Measurements from ENCODE around the gene SCN2B. TPM values are rescaled to one million over a fixed set of nuclear protein-coding genes. Genes with fewer than 3 reads are reported as not detected.

The SCN2B gene
- total and polyA plus RNA-seq, 10 donors = 0.02 to 0.15 (median 0.04) TPM; not detected in 4

GRCh38 chr11:118169300-118170140, 6.9 kb downstream of the SCN2B start:
- intact Hi-C loops (cut with DNase I; ENCODE audit: low total_unique reads) = no loop called here
- Histone ChIP-seq H3K27me3 (replicated peaks in 1 of 7) (peaks cover 0 to 69% (median 3%) of the 10 kb centered on the region in 7 donors), H3K4me3 (no peak overlapping the region), H3K4me1 (peaks cover 0 to 11% (median 7%) of the 10 kb centered on the region in 6 donors), H3K36me3 (no peaks in the 10 kb centered on the region), H3K9me3 (no peaks in the 10 kb centered on the region), H3K27ac (no peak overlapping the region)
- WGBS, 5 donors = 69 to 84% (median 78%) methylated on average over 6 to 7 of the region's 7 CpGs
- no peak for DNase-seq
- TF ChIP-seq POLR2A (IDR thresholded peaks at IDR 0.05) = no peak
- TF ChIP-seq POLR2AphosphoS5 (IDR thresholded peaks at IDR 0.05) = no peak
- no peak for TF ChIP-seq CTCF (IDR thresholded peaks at IDR 0.05 in 8 of 11, conservative IDR thresholded peaks at IDR 0.05 in 3 of 11)

GRCh38 chr11:118168751-118169150, 7.7 kb downstream of the SCN2B start:
- no peak overlapping the region for H3K27ac ChIP-seq
- no peak for DNase-seq
- 75 to 100% (median 83%) methylated on average over 3 of the region's 3 CpGs for WGBS, 5 donors
- intact Hi-C loops (cut with DNase I; ENCODE audit: low total_unique reads) = no loop called here
- no peak overlapping the region for H3K4me3 ChIP-seq
- H3K27me3 ChIP-seq (replicated peaks in 1 of 7) = peaks cover 0 to 74% (median 3%) of the 10 kb centered on the region in 7 donors
- no peak for TF ChIP-seq CTCF (IDR thresholded peaks at IDR 0.05 in 8 of 11, conservative IDR thresholded peaks at IDR 0.05 in 3 of 11)
- TF ChIP-seq POLR2A (IDR thresholded peaks at IDR 0.05) = no peak
- TF ChIP-seq POLR2AphosphoS5 (IDR thresholded peaks at IDR 0.05) = no peak
- H3K4me1 ChIP-seq = peaks cover 0 to 11% (median 7%) of the 10 kb centered on the region in 6 donors
- H3K9me3 ChIP-seq = no peaks in the 10 kb centered on the region
- H3K36me3 ChIP-seq = no peaks in the 10 kb centered on the region

- Histone ChIP-seq H3K36me3 (no peaks in the 10 kb centered on the region), H3K4me1 (peaks cover 0 to 11% (median 7%) of the 10 kb centered on the region in 6 donors), H3K27me3 (replicated peaks in 1 of 7) (peaks cover 0 to 78% (median 3%) of the 10 kb centered on the region in 7 donors), H3K9me3 (no peaks in the 10 kb centered on the region), H3K27ac (no peak overlapping the region), H3K4me3 (no peak overlapping the region)
- intact Hi-C loops (cut with DNase I; ENCODE audit: low total_unique reads) = no loop called here
- no peak for DNase-seq
- no peak for TF ChIP-seq POLR2A (IDR thresholded peaks at IDR 0.05)
- TF ChIP-seq CTCF (IDR thresholded peaks at IDR 0.05 in 8 of 11, conservative IDR thresholded peaks at IDR 0.05 in 3 of 11) = no peak
- TF ChIP-seq POLR2AphosphoS5 (IDR thresholded peaks at IDR 0.05) = no peak
- WGBS, 5 donors = 81 to 86% (median 84%) methylated on average over 5 to 8 of the region's 8 CpGs
These were observed 8.1 kb downstream of the SCN2B start for GRCh38 chr11:118168316-118168715.

- Histone ChIP-seq H3K36me3 (no peaks in the 10 kb centered on the region), H3K4me1 (peaks cover 0 to 11% (median 7%) of the 10 kb centered on the region in 6 donors), H3K9me3 (no peaks in the 10 kb centered on the region), H3K4me3 (no peak overlapping the region), H3K27ac (no peak overlapping the region), H3K27me3 (replicated peaks in 1 of 7) (peaks cover 0 to 80% (median 3%) of the 10 kb centered on the region in 7 donors)
- WGBS, 5 donors = 86 to 93% (median 87%) methylated on average over 12 of the region's 12 CpGs
- no peak for DNase-seq
- intact Hi-C loops (cut with DNase I; ENCODE audit: low total_unique reads) = no loop called here
- TF ChIP-seq CTCF (IDR thresholded peaks at IDR 0.05 in 8 of 11, conservative IDR thresholded peaks at IDR 0.05 in 3 of 11) (no peak), POLR2AphosphoS5 (IDR thresholded peaks at IDR 0.05) (no peak), POLR2A (IDR thresholded peaks at IDR 0.05) (no peak)
These were observed 8.5 kb downstream of the SCN2B start for GRCh38 chr11:118167906-118168305.
